Kidney (tissue), 14 donors: ENCODE results near the gene RAN. TPM values are rescaled to one million over a fixed set of nuclear protein-coding genes. Genes with fewer than 3 reads are reported as not detected.
"Not testable (repeated sequence)": the region's sequence is repeated elsewhere in the genome, so short reads cannot be mapped to it uniquely, and the experiment has no call there.

Source experiments
- DNase-seq, 5 donors: peaks; one replicate each; pipeline ENCODE4 v3.0.0-alpha.2; 2013 to 2020
- FAIRE-seq: peaks from 2 replicates; lab custom pipeline; 2012; peaks lifted over from hg19 to GRCh38; lab: Jason Lieb, UNC
- H3K27ac ChIP-seq, 2 donors: one replicate each; pipeline ENCODE4 v1.7.0; 2013; ENCODE audit warnings: low read depth in 2 of 2, low read length in 2 of 2, inconsistent platforms in 1 of 2
- H3K27me3 ChIP-seq: one replicate; pipeline ENCODE4 v1.7.1; 2013; ENCODE audit warnings: low read length, inconsistent platforms; ENCODE audit not compliant: control insufficient read depth, insufficient read depth
- H3K36me3 ChIP-seq, 3 donors: one replicate each; pipeline versions ENCODE4 v1.7.0 to v1.7.1; 2013; ENCODE audit warnings: low read length in 3 of 3, control low read depth in 1 of 3, inconsistent platforms in 1 of 3; ENCODE audit not compliant: insufficient read depth in 3 of 3, control insufficient read depth in 2 of 3
- H3K4me1 ChIP-seq, 3 donors: one replicate each; pipeline versions ENCODE4 v1.7.0 to v1.7.1; 2013; ENCODE audit warnings: low read length in 3 of 3, inconsistent platforms in 1 of 3, low read depth in 1 of 3; ENCODE audit not compliant: control insufficient read depth in 2 of 3, insufficient read depth in 2 of 3
- H3K4me3 ChIP-seq, 3 donors: one replicate each; pipeline versions ENCODE4 v1.7.0 to v1.8.1; 2013; ENCODE audit warnings: low read length in 3 of 3, control low read depth in 1 of 3, inconsistent platforms in 1 of 3
- H3K9ac ChIP-seq, 3 donors: one replicate each; pipeline versions ENCODE4 v1.7.0 to v1.7.1; 2013; ENCODE audit warnings: low read length in 3 of 3, control low read depth in 1 of 3, inconsistent platforms in 1 of 3
- H3K9me3 ChIP-seq, 3 donors: one replicate each; pipeline versions ENCODE4 v1.7.0 to v1.7.1; 2013; ENCODE audit warnings: low read length in 3 of 3, control low read depth in 1 of 3, inconsistent platforms in 1 of 3; ENCODE audit not compliant: control insufficient read depth in 2 of 3, insufficient read depth in 1 of 3
- CTCF ChIP-seq: IDR thresholded peaks from 3 replicates; pipeline ENCODE4 v1.5.1; 2012; ENCODE audit warnings: mild to moderate bottlenecking, moderate library complexity, borderline replicate concordance; ENCODE audit not compliant: insufficient read depth; ENCODE audit errors: extremely low read depth
- intact Hi-C: fragments of 100-400 bp; cut with DNase I; formaldehyde crosslinking; loops from one replicate; pipeline ENCODE4 v1.11.1; 2022
- polyA plus RNA-seq: library from polyadenylated mRNA; stranded (reverse); fragments of 350-450 nt; fragmentation: Illumina TruSeq; extraction: RNeasy Lipid Tissue Mini Kit (QIAGEN cat#74804); gene quantifications from one replicate; pipeline ENCODE4 v1.2.3, GENCODE V29; 2014; ENCODE audit warnings: low read depth, low replicate concordance; ENCODE audit not compliant: insufficient read depth
- total RNA-seq: library from RNA; stranded (reverse); fragmentation: NEBNext Ultra II Directional; extraction: Animal tissue kit (Norgen Biotek cat#: 25700); gene quantifications from one replicate; pipeline ENCODE4 v1.2.1, GENCODE V29; 2021
- donor health status: control.
- donor health status: control.
- donor health status: control.
- donor health status: control.
- donor health status: control.
- donor health status: DM: yes; HTN: yes; CAD: no.
- donor health status: Normal renal cell carcinoma (clear cell type).

The RAN gene
- total and polyA plus RNA-seq, 2 donors from 2014 or later, result 369 to 422 TPM

DNA sequence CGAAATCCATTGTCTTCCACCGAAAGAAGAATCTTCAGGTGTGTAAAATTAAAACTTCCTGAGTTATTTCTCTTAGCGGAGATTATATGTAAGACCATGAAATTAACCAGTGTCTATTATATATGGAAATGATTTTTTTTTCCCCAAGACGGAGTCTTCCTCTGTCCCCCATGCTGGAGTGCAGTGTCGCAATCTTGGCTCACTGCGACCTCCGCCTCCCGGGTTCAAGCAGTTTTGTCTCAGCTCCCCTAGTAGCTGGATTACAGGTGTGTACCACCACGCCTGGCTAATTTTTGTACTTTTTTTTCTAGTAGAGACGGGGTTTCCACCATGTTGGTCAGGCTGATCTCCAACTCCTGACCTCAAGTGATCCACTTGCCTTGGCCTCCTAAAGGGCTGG is 2.8 kb downstream of the RAN start:
- Histone ChIP-seq H3K9me3 (no peaks in the 10 kb centered on the region), H3K36me3 (peaks cover 18 to 34% (median 21%) of the 10 kb centered on the region in 3 donors), H3K27ac (no peak overlapping the region), H3K27me3 (no peaks in the 10 kb centered on the region), H3K4me3 (no peak overlapping the region), H3K4me1 (peaks cover 0 to 11% (median 8%) of the 10 kb centered on the region in 3 donors), H3K9ac (no peak overlapping the region)
- no peak for TF ChIP-seq CTCF
- intact Hi-C loops, result no loop called here
- DNase-seq (no peak), FAIRE-seq (no peak)

- Histone ChIP-seq H3K27ac (no peak overlapping the region), H3K9me3 (no peaks in the 10 kb centered on the region), H3K4me3 (no peak overlapping the region), H3K4me1 (peaks cover under 1 to 11% (median 10%) of the 10 kb centered on the region in 3 donors), H3K27me3 (no peaks in the 10 kb centered on the region), H3K36me3 (peaks cover 18 to 34% (median 21%) of the 10 kb centered on the region in 3 donors), H3K9ac (no peak overlapping the region)
- intact Hi-C loops, result no loop called here
- no peak for FAIRE-seq
- no peak for TF ChIP-seq CTCF
- no peak for DNase-seq
These were observed 3.3 kb downstream of the RAN start for GRCh38 chr12:130875193-130875592.

DNA sequence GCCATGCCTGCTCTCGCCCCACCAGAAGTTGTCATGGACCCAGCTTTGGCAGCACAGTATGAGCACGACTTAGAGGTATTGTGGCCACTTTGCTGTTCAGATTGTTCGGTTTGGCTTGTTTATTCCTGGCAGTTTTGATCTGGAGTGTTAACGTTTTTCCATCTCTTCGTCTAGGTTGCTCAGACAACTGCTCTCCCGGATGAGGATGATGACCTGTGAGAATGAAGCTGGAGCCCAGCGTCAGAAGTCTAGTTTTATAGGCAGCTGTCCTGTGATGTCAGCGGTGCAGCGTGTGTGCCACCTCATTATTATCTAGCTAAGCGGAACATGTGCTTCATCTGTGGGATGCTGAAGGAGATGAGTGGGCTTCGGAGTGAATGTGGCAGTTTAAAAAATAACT is 3.8 kb downstream of the RAN start:
- FAIRE-seq, result not testable (repeated sequence)

GRCh38 chr12:130876297-130876696 is 4.4 kb downstream of the RAN start:
- no peak for TF ChIP-seq CTCF
- no peak overlapping the region for H3K4me3 ChIP-seq
- H3K36me3 ChIP-seq, result peaks cover 18 to 34% (median 21%) of the 10 kb centered on the region in 3 donors
- H3K4me1 ChIP-seq, result peaks cover 3 to 13% (median 11%) of the 10 kb centered on the region in 3 donors
- DNase-seq, result no peak
- FAIRE-seq, result no peak
- no peak overlapping the region for H3K27ac ChIP-seq
- H3K9ac ChIP-seq, result no peak overlapping the region
- H3K27me3 ChIP-seq, result no peaks in the 10 kb centered on the region
- H3K9me3 ChIP-seq, result no peaks in the 10 kb centered on the region
- intact Hi-C loops, result no loop called here

More for the DNA sequence above, 3.8 kb downstream of the RAN start:
- H3K36me3 ChIP-seq, result peaks cover 18 to 34% (median 21%) of the 10 kb centered on the region in 3 donors
- H3K27me3 ChIP-seq, H3K9me3 ChIP-seq, H3K27ac ChIP-seq, H3K4me3 ChIP-seq, intact Hi-C loops, H3K9ac ChIP-seq, DNase-seq: not testable (repeated sequence)
- peaks cover 3 to 13% (median 11%) of the 10 kb centered on the region in 3 donors for H3K4me1 ChIP-seq
